ENCODE results near the gene BAK1.
"Not testable (repeated sequence)": the region's sequence is repeated elsewhere in the genome, so short reads cannot be mapped to it uniquely, and the experiment has no call there.

The BAK1 gene

DNA sequence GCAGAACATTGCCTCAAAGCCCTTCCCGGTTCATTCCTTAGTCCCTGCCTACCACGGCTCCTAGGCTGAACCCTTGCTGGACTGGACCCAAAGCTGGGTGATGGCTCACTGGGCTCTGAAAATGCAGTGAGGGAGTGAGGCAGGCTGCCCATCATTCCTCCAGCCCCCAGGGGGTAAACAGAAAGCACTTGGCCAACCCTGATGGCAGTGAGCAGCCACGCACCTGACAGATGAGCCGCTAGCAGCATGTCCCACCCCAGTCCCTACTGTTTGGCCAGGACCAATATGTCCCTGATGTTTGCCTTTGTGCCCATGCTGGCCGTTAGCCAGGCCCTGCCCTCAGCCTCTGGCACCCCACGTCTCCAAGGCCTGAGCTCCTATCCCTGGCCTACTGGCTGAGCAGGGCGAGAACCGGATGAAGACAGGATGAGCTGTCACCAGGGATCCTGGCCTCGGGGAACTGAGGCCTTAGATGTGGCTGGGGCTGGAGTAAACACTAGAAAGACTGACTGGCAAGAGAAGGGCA lies 19.4 kb upstream of the BAK1 start:
- H3K79me2 ChIP-seq (ENCODE audit: control insufficient read depth, insufficient read depth, low read length): no peaks in the 10 kb centered on the region
- H4K8ac ChIP-seq (ENCODE audit: low read depth, low read length): no peak overlapping the region
- H3K56ac ChIP-seq (ENCODE audit: low read length): no peak overlapping the region
- H3K4me3 ChIP-seq (ENCODE audit: low read length): no peak overlapping the region
- H3K9ac ChIP-seq (ENCODE audit: low read length): no peak overlapping the region
- no CpG with 5 or more reads among the region's 9 CpGs for WGBS (ENCODE audit: extremely low coverage, insufficient coverage, low lambda C conversion rate)
- no peak overlapping the region for H3K4me2 ChIP-seq (ENCODE audit: low read length)
- no peak overlapping the region for H2BK120ac ChIP-seq (ENCODE audit: low read depth, low read length)
- H2BK5ac ChIP-seq (ENCODE audit: low read length): no peak overlapping the region
- H4K5ac ChIP-seq (ENCODE audit: low read length): no peak overlapping the region
- H3K18ac ChIP-seq (ENCODE audit: low read length): no peak overlapping the region
- no peaks in the 10 kb centered on the region for H3K4me1 ChIP-seq (ENCODE audit: control insufficient read depth, low read depth, low read length)
- H2BK15ac ChIP-seq (replicated peaks; ENCODE audit: low read depth): no peak overlapping the region
- no peaks in the 10 kb centered on the region for H3K27me3 ChIP-seq (ENCODE audit: insufficient read depth, low read length, poor library complexity)
- no peak for DNase-seq
- H3K36me3 ChIP-seq (ENCODE audit: control insufficient read depth, insufficient read depth, low read length): no peaks in the 10 kb centered on the region
- H3K27ac ChIP-seq (ENCODE audit: low read depth, low read length): no peak overlapping the region
- no peak overlapping the region for H3K4ac ChIP-seq (ENCODE audit: low read depth, low read length)
- H3K79me1 ChIP-seq (ENCODE audit: low read length): no peaks in the 10 kb centered on the region
- H3K23ac ChIP-seq (ENCODE audit: low read length): no peak overlapping the region
- no peak overlapping the region for H2AK5ac ChIP-seq (ENCODE audit: low read length)

DNA sequence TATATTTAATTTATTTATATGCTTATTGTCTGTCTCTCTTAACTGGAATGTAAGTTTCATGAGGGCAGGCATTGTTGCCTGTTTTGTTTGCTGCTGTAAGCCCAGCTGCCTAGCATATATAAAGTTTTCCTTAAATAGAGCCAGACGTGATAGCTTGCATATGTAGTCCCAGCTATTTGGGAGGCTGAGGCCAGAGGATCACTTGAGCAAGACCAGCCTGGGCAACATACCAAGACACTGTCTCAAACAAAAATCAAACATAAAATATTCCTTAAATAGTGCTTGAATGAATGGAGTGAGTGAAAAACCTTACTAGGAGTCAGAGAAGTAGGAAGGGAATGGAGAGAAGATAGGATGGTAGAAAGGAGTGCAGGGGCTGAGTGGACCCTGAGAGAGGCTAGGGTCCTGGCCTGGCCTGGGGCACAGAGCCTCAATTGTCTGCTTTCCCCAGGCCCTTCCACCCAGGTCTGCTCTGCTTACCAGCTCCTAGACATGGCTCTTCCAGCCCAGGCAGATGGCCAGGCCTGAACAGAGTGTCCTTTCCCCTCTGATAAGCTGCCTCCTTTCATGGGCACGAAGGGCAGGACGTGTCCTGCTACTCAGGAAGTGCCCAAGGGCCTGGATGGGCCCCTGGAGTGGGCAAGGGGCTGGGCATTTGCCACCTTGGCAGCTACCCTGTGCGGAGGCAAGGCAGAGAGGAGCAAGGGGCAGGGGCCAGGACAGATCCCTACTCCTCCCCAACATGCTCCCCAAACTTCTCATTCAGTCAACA lies 17.7 kb upstream of the BAK1 start:
- Histone ChIP-seq H3K27me3 (ENCODE audit: insufficient read depth, low read length, poor library complexity) (no peaks in the 10 kb centered on the region), H3K4me3 (ENCODE audit: low read length) (no peak overlapping the region), H2AK5ac (ENCODE audit: low read length) (no peak overlapping the region), H2BK120ac (ENCODE audit: low read depth, low read length) (no peak overlapping the region), H3K23ac (ENCODE audit: low read length) (no peak overlapping the region), H3K4me1 (ENCODE audit: control insufficient read depth, low read depth, low read length) (no peaks in the 10 kb centered on the region), H2BK15ac (replicated peaks; ENCODE audit: low read depth) (no peak overlapping the region), H3K79me1 (ENCODE audit: low read length) (no peaks in the 10 kb centered on the region), H3K79me2 (ENCODE audit: control insufficient read depth, insufficient read depth, low read length) (no peaks in the 10 kb centered on the region), H3K56ac (ENCODE audit: low read length) (no peak overlapping the region), H3K18ac (ENCODE audit: low read length) (no peak overlapping the region), H2BK5ac (ENCODE audit: low read length) (no peak overlapping the region), H4K5ac (ENCODE audit: low read length) (no peak overlapping the region), H3K36me3 (ENCODE audit: control insufficient read depth, insufficient read depth, low read length) (no peaks in the 10 kb centered on the region), H3K4ac (ENCODE audit: low read depth, low read length) (no peak overlapping the region), H3K27ac (ENCODE audit: low read depth, low read length) (no peak overlapping the region), H4K8ac (ENCODE audit: low read depth, low read length) (no peak overlapping the region), H3K4me2 (ENCODE audit: low read length) (no peak overlapping the region), H3K9ac (ENCODE audit: low read length) (no peak overlapping the region)
- DNase-seq: no peak
- no CpG with 5 or more reads among the region's 4 CpGs for WGBS (ENCODE audit: extremely low coverage, insufficient coverage, low lambda C conversion rate)

DNA sequence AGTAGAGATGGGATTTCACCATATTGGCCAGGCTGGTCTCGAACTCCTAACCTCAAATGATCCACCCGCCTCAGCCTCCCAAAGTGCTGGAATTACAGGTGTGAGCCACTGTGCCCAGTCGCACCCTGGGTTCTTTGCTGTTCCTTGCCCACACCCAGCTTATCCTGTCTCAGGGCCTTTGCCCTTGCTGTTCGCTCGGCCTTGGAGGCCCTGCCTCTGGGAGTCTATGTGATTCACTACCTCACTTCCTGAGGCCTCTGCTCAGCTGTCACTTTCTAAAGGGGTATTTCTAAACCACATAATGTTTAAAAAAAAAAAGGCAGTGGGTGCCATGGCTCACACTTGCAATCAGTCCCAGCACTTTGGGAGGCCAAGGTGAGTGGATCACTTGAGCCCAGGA lies 16.8 kb upstream of the BAK1 start:
- not testable (repeated sequence) for H3K4ac ChIP-seq (ENCODE audit: low read depth, low read length); H2AK5ac ChIP-seq (ENCODE audit: low read length); H3K36me3 ChIP-seq (ENCODE audit: control insufficient read depth, insufficient read depth, low read length); H3K18ac ChIP-seq (ENCODE audit: low read length); H3K23ac ChIP-seq (ENCODE audit: low read length); H4K5ac ChIP-seq (ENCODE audit: low read length); H3K79me2 ChIP-seq (ENCODE audit: control insufficient read depth, insufficient read depth, low read length); H3K4me3 ChIP-seq (ENCODE audit: low read length); H3K9ac ChIP-seq (ENCODE audit: low read length); H3K27me3 ChIP-seq (ENCODE audit: insufficient read depth, low read length, poor library complexity); H3K4me2 ChIP-seq (ENCODE audit: low read length); H2BK5ac ChIP-seq (ENCODE audit: low read length); DNase-seq; H3K56ac ChIP-seq (ENCODE audit: low read length); H3K79me1 ChIP-seq (ENCODE audit: low read length); H2BK120ac ChIP-seq (ENCODE audit: low read depth, low read length); H3K4me1 ChIP-seq (ENCODE audit: control insufficient read depth, low read depth, low read length); H3K27ac ChIP-seq (ENCODE audit: low read depth, low read length); H2BK15ac ChIP-seq (replicated peaks; ENCODE audit: low read depth); H4K8ac ChIP-seq (ENCODE audit: low read depth, low read length)
- WGBS (ENCODE audit: extremely low coverage, insufficient coverage, low lambda C conversion rate): no CpG with 5 or more reads among the region's 5 CpGs

DNA sequence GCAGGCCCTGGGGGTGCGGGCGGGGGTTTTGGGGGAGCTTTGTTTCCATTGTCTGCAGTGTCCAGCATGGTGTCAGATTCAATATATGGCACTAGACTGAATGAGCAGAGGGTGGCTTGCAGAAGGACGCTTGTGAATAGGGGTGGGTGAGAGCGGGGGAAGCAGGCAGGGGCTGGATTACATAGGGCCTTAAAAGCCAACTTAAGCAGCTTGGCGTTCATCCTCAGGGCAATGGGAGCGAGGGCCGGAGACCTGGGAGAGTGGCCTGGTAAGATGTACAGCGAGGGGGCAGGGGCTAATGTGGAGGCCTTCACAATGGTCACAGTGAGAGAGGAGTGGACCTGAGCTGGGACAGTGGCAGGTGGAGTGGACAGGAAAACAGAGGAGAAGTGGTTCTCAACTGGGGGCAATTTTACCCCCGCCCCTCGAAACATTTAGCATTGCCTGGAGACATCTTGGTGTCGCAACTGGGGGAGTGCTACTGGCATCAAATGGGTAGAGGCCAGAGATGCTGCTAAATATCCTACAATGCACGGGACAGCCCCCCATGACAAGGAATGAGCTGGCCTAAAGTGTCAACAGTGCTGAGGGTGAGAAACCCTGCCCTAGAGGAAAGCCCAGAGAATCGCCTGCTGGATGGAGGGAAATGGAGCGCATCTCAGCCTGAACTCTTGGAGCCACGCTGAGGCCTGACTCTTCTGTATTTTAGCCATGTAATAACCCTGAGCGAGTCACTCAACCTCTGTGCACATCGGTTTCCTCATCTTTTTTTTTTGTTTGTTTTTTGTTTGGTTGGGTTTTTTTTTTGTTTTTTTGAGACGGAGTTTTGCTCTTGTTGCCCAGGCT lies 15.1 kb upstream of the BAK1 start:
- Histone ChIP-seq H3K18ac (ENCODE audit: low read length) (no peak overlapping the region), H3K36me3 (ENCODE audit: control insufficient read depth, insufficient read depth, low read length) (no peaks in the 10 kb centered on the region), H3K9ac (ENCODE audit: low read length) (no peak overlapping the region), H3K79me2 (ENCODE audit: control insufficient read depth, insufficient read depth, low read length) (no peaks in the 10 kb centered on the region), H3K27me3 (ENCODE audit: insufficient read depth, low read length, poor library complexity) (no peaks in the 10 kb centered on the region), H3K79me1 (ENCODE audit: low read length) (no peaks in the 10 kb centered on the region), H4K5ac (ENCODE audit: low read length) (no peak overlapping the region), H2AK5ac (ENCODE audit: low read length) (no peak overlapping the region), H3K4ac (ENCODE audit: low read depth, low read length) (no peak overlapping the region), H3K56ac (ENCODE audit: low read length) (no peak overlapping the region), H3K27ac (ENCODE audit: low read depth, low read length) (no peak overlapping the region), H2BK15ac (replicated peaks; ENCODE audit: low read depth) (no peak overlapping the region), H2BK120ac (ENCODE audit: low read depth, low read length) (no peak overlapping the region), H3K4me1 (ENCODE audit: control insufficient read depth, low read depth, low read length) (peaks cover 4% of the 10 kb centered on the region), H3K23ac (ENCODE audit: low read length) (no peak overlapping the region), H3K4me2 (ENCODE audit: low read length) (no peak overlapping the region), H2BK5ac (ENCODE audit: low read length) (no peak overlapping the region), H4K8ac (ENCODE audit: low read depth, low read length) (no peak overlapping the region), H3K4me3 (ENCODE audit: low read length) (no peak overlapping the region)
- no CpG with 5 or more reads among the region's 18 CpGs for WGBS (ENCODE audit: extremely low coverage, insufficient coverage, low lambda C conversion rate)
- DNase-seq: no peak

DNA sequence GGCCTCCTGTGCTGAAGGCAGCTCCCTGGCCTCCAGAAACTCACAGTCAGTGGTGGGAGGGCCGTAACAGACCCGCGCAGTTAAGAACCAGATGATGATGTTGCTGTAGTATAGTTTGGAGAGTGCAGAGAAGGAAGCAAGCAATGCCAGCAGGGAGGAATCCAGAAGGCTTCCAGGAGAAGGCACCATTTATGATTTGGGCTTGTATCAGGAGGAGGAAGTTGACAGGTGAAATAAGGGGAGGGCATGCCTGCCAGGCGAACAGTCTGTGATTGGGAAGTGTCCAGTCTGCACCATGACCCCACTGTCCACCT lies 13.3 kb upstream of the BAK1 start:
- DNase-seq: no peak
- no peak overlapping the region for H4K8ac ChIP-seq (ENCODE audit: low read depth, low read length)
- H3K79me1 ChIP-seq (ENCODE audit: low read length): no peaks in the 10 kb centered on the region
- H3K56ac ChIP-seq (ENCODE audit: low read length): peak overlapping the region; percentile 84
- peaks cover 4% of the 10 kb centered on the region for H3K4me1 ChIP-seq (ENCODE audit: control insufficient read depth, low read depth, low read length)
- no peak overlapping the region for H2AK5ac ChIP-seq (ENCODE audit: low read length)
- WGBS (ENCODE audit: extremely low coverage, insufficient coverage, low lambda C conversion rate): no CpG with 5 or more reads among the region's 4 CpGs
- no peaks in the 10 kb centered on the region for H3K79me2 ChIP-seq (ENCODE audit: control insufficient read depth, insufficient read depth, low read length)
- H3K18ac ChIP-seq (ENCODE audit: low read length): no peak overlapping the region
- no peak overlapping the region for H2BK120ac ChIP-seq (ENCODE audit: low read depth, low read length)
- no peak overlapping the region for H4K5ac ChIP-seq (ENCODE audit: low read length)
- no peak overlapping the region for H3K4me3 ChIP-seq (ENCODE audit: low read length)
- no peak overlapping the region for H3K27ac ChIP-seq (ENCODE audit: low read depth, low read length)
- peak overlapping the region; percentile 54 for H3K9ac ChIP-seq (ENCODE audit: low read length)
- H2BK15ac ChIP-seq (replicated peaks; ENCODE audit: low read depth): no peak overlapping the region
- H3K4ac ChIP-seq (ENCODE audit: low read depth, low read length): no peak overlapping the region
- peak overlapping the region; percentile 80 for H3K4me2 ChIP-seq (ENCODE audit: low read length)
- no peak overlapping the region for H2BK5ac ChIP-seq (ENCODE audit: low read length)
- peak overlapping the region; percentile 60 for H3K23ac ChIP-seq (ENCODE audit: low read length)
- no peaks in the 10 kb centered on the region for H3K27me3 ChIP-seq (ENCODE audit: insufficient read depth, low read length, poor library complexity)
- H3K36me3 ChIP-seq (ENCODE audit: control insufficient read depth, insufficient read depth, low read length): no peaks in the 10 kb centered on the region
